Loucy (cell line): Measurements from ENCODE around the gene LRP2BP.

ENCODE experiments used
- H2AFZ ChIP-seq: fragments of 200-600 bp; sonication (generic); 2 replicates; pipeline ENCODE4 v1.6.0; 2016; ENCODE audit warnings: antibody characterized with exemption, mild to moderate bottlenecking, low read length, moderate library complexity
- H3F3A ChIP-seq: fragments of 200-600 bp; 2 replicates; pipeline ENCODE4 v1.6.0; 2016; ENCODE audit warnings: antibody characterized with exemption, low read depth, mild to moderate bottlenecking
- H3K27me3 ChIP-seq: fragments of 200-600 bp; sonication (generic); 2 replicates; pipeline ENCODE4 v1.6.1; 2014; ENCODE audit warnings: low read length, mild to moderate bottlenecking; ENCODE audit not compliant: insufficient read depth, poor library complexity, severe bottlenecking
- H3K36me3 ChIP-seq: fragments of 200-600 bp; sonication (generic); 2 replicates; pipeline ENCODE4 v1.6.1; 2016; ENCODE audit warnings: low read length; ENCODE audit not compliant: insufficient read depth
- H3K4me1 ChIP-seq: fragments of 200-600 bp; sonication (generic); 2 replicates; pipeline ENCODE4 v1.5.1; 2014; ENCODE audit warnings: low read length, mild to moderate bottlenecking; ENCODE audit not compliant: insufficient read depth, poor library complexity, severe bottlenecking
- H3K4me2 ChIP-seq: fragments of 200-600 bp; sonication (generic); 2 replicates; pipeline ENCODE4 v1.6.0; 2014; ENCODE audit warnings: antibody characterized with exemption, low read length, low read depth, mild to moderate bottlenecking; ENCODE audit not compliant: poor library complexity, severe bottlenecking
- H3K4me3 ChIP-seq: fragments of 200-600 bp; sonication (generic); 2 replicates; pipeline ENCODE4 v1.5.1; 2014; ENCODE audit warnings: low read length, mild to moderate bottlenecking, mixed read lengths; ENCODE audit not compliant: poor library complexity, severe bottlenecking
- H3K79me2 ChIP-seq: fragments of 200-600 bp; sonication (generic); 2 replicates; pipeline ENCODE4 v1.6.1; 2014; ENCODE audit warnings: low read length; ENCODE audit not compliant: insufficient read depth
- H3K9ac ChIP-seq: fragments of 200-600 bp; sonication (generic); 2 replicates; pipeline ENCODE4 v1.6.0; 2014; ENCODE audit warnings: mild to moderate bottlenecking, low read depth, low read length, moderate library complexity; ENCODE audit not compliant: poor library complexity, severe bottlenecking
- H3K9me2 ChIP-seq: fragments of 200-600 bp; sonication (generic); replicated peaks from 2 replicates; pipeline ENCODE4 v1.6.1; 2016; ENCODE audit warnings: low read depth, low read length, mixed read lengths
- H3K9me3 ChIP-seq: fragments of 200-600 bp; sonication (generic); 2 replicates; pipeline ENCODE4 v1.6.1; 2014; ENCODE audit warnings: mild to moderate bottlenecking, antibody characterized with exemption, low read length, low read depth; ENCODE audit not compliant: insufficient read depth
- H4K20me1 ChIP-seq: fragments of 200-600 bp; sonication (generic); 2 replicates; pipeline ENCODE4 v1.6.0; 2014; ENCODE audit warnings: antibody characterized with exemption, low read length, mild to moderate bottlenecking; ENCODE audit not compliant: insufficient read depth, poor library complexity, severe bottlenecking
- EZH2phosphoT487 ChIP-seq: fragments of 200-600 bp; IDR thresholded peaks from 2 replicates; pipeline ENCODE4 v1.6.1; 2018; ENCODE audit warnings: antibody characterized with exemption, mild to moderate bottlenecking, moderate library complexity, borderline replicate concordance
- TF ChIP-seq, protein P1 (sequence below): fragments of 200-600 bp; sonication (generic); conservative IDR thresholded peaks from 2 replicates; pipeline ENCODE4 v1.5.1; 2014; ENCODE audit warnings: mild to moderate bottlenecking, antibody characterized with exemption, low read length

The LRP2BP gene

GRCh38 chr4:185379326-185380295 lies 16.1 kb downstream of the LRP2BP start:
- H2AFZ ChIP-seq: no peak overlapping the region
- H3K4me1 ChIP-seq: peaks cover 6% of the 10 kb centered on the region

DNA sequence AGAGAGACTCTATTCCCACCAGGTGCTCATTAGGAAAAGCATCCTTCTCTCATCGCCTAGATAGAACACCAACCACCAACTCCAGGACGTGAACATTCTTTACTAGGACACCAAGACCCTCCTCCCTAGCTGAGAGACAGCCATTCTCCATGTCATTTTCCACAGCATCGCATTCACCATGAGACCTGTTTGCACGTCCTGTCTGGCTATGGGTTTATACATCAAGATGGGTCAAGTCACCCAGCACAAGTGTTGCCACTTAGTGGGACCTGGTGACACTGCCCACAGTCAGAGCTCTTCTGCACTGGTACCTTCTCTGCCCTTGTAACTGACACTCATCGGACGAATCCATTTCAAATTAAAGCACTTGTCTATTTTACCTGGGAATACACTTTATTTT lies 17.5 kb downstream of the LRP2BP start:
- Histone ChIP-seq H3K9me3 (peaks cover 7% of the 10 kb centered on the region; the same call in 1 of the 2 replicates), H3K4me1 (no peaks in the 10 kb centered on the region), H3K4me2 (no peak overlapping the region), H3K36me3 (no peaks in the 10 kb centered on the region), H3F3A (no peaks in the 10 kb centered on the region), H2AFZ (no peak overlapping the region), H3K9ac (no peak overlapping the region), H3K79me2 (no peaks in the 10 kb centered on the region), H4K20me1 (no peaks in the 10 kb centered on the region), H3K9me2 (no peaks in the 10 kb centered on the region), H3K4me3 (no peak overlapping the region), H3K27me3 (peaks cover 11% of the 10 kb centered on the region)
- TF ChIP-seq, protein P1, sequence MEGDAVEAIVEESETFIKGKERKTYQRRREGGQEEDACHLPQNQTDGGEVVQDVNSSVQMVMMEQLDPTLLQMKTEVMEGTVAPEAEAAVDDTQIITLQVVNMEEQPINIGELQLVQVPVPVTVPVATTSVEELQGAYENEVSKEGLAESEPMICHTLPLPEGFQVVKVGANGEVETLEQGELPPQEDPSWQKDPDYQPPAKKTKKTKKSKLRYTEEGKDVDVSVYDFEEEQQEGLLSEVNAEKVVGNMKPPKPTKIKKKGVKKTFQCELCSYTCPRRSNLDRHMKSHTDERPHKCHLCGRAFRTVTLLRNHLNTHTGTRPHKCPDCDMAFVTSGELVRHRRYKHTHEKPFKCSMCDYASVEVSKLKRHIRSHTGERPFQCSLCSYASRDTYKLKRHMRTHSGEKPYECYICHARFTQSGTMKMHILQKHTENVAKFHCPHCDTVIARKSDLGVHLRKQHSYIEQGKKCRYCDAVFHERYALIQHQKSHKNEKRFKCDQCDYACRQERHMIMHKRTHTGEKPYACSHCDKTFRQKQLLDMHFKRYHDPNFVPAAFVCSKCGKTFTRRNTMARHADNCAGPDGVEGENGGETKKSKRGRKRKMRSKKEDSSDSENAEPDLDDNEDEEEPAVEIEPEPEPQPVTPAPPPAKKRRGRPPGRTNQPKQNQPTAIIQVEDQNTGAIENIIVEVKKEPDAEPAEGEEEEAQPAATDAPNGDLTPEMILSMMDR: no peak
- TF ChIP-seq EZH2phosphoT487: no peak

More at GRCh38 chr4:185379326-185380295, 16.1 kb downstream of the LRP2BP start:
- Histone ChIP-seq H3K36me3 (no peaks in the 10 kb centered on the region), H3K9ac (no peak overlapping the region), H3F3A (no peaks in the 10 kb centered on the region), H3K4me2 (no peak overlapping the region), H3K4me3 (no peak overlapping the region), H3K27me3 (peaks cover 11% of the 10 kb centered on the region), H4K20me1 (no peaks in the 10 kb centered on the region), H3K9me2 (no peaks in the 10 kb centered on the region), H3K9me3 (peaks cover 7% of the 10 kb centered on the region; the same call in 1 of the 2 replicates), H3K79me2 (no peaks in the 10 kb centered on the region)
- TF ChIP-seq, protein P1: no peak
- TF ChIP-seq EZH2phosphoT487: no peak

DNA sequence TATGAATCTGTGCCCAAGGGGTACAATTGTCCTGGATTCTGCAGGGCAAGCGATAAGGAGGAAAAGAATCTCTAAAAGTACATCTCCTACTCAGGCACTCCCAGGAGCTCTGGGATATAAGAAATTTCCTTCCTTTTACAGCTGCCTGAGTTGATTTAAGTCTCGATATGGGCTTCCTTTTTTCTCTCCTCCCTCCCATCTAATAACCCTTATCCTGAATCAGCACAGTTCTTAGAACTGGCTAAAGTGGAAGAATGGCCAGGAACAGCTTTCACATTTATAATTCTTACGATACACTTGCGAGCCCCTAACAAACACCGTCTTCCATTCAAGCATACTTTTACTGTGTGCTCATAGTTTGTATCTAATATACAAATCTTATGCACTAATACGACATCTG lies 21.2 kb downstream of the LRP2BP start:
- Histone ChIP-seq H3K9me3 (no peaks in the 10 kb centered on the region), H4K20me1 (no peaks in the 10 kb centered on the region), H3K36me3 (no peaks in the 10 kb centered on the region), H3K4me1 (no peaks in the 10 kb centered on the region), H3K4me2 (no peak overlapping the region), H3K9ac (no peak overlapping the region), H3K4me3 (no peak overlapping the region), H3K9me2 (no peaks in the 10 kb centered on the region), H3F3A (no peaks in the 10 kb centered on the region), H3K27me3 (peaks cover 2% of the 10 kb centered on the region), H3K79me2 (no peaks in the 10 kb centered on the region), H2AFZ (no peak overlapping the region)
- TF ChIP-seq EZH2phosphoT487: no peak
